ENCODE results near the gene CPA2.

CPA2 gene

DNA sequence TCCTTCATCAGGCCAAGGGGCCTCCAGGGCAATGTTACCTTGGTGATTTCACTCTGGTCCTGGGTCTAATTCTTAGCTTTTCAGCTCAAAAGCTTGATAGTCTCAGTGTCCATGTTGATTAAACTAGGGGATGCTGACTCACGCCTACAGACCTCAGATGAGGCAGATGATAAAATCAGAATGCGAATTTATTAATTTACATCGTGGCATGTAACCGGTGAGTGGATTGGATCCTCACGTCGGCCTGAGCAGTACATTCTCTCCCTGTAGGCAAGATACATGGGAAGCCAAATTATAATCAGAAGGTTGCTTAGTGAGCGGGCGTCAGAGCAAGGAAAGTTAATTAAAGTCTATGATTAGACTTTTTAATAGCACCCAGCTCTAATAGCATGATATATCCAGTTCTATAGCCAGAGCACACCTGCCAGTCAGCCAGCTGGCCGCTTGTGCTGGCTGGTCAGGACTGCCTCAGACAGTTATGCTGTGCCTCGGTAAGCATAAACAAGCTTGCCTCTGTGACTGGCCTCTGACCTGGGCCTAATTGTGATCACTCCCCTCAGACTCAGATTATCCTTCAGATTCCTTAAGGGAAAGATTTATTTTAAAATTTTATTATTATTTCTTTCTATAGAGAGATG lies 57.8 kb downstream of the CPA2 start:
- Histone ChIP-seq H3K9me3 (ENCODE audit: control insufficient read depth, low read length) (no peaks in the 10 kb centered on the region), H3K27me3 (replicated peaks; ENCODE audit: control insufficient read depth, insufficient read depth, low read length, poor library complexity, severe bottlenecking) (no peaks in the 10 kb centered on the region), H3K4me3 (ENCODE audit: insufficient read depth, low read depth, low read length, poor library complexity, severe bottlenecking) (no peak overlapping the region), H3K36me3 (ENCODE audit: control insufficient read depth, insufficient read depth, low read length) (no peaks in the 10 kb centered on the region), H3K27ac (ENCODE audit: insufficient read depth, low read length, poor library complexity, severe bottlenecking) (no peak overlapping the region), H3K4me1 (ENCODE audit: control insufficient read depth, insufficient read depth, low read length, poor library complexity, severe bottlenecking) (no peaks in the 10 kb centered on the region)
- DNase-seq = no peak

DNA sequence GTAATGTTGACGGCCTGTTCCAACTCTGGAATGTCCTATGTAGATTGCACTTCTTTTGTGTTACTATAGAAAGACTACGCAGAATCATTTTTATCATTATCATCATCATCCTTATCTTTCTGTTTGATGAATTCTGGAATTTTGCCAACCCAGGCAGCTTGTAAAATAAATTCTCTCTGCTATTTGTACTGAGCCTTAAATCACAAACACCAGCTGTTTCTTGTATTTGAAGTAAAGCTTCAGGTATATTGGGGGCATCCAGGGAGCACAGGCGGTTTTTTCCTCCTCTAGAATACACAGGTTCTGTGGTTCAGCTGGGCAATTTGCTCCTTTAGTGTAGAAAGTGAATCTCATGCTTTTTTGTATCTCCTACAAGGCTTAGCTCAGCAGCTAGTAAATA lies 63.0 kb downstream of the CPA2 start:
- Histone ChIP-seq H3K4me1 (ENCODE audit: control insufficient read depth, insufficient read depth, low read length, poor library complexity, severe bottlenecking) (no peaks in the 10 kb centered on the region), H3K4me3 (ENCODE audit: insufficient read depth, low read depth, low read length, poor library complexity, severe bottlenecking) (no peak overlapping the region), H3K9me3 (ENCODE audit: control insufficient read depth, low read length) (no peaks in the 10 kb centered on the region), H3K36me3 (ENCODE audit: control insufficient read depth, insufficient read depth, low read length) (no peaks in the 10 kb centered on the region), H3K27ac (ENCODE audit: insufficient read depth, low read length, poor library complexity, severe bottlenecking) (no peak overlapping the region), H3K27me3 (replicated peaks; ENCODE audit: control insufficient read depth, insufficient read depth, low read length, poor library complexity, severe bottlenecking) (no peaks in the 10 kb centered on the region)
- DNase-seq = no peak

DNA sequence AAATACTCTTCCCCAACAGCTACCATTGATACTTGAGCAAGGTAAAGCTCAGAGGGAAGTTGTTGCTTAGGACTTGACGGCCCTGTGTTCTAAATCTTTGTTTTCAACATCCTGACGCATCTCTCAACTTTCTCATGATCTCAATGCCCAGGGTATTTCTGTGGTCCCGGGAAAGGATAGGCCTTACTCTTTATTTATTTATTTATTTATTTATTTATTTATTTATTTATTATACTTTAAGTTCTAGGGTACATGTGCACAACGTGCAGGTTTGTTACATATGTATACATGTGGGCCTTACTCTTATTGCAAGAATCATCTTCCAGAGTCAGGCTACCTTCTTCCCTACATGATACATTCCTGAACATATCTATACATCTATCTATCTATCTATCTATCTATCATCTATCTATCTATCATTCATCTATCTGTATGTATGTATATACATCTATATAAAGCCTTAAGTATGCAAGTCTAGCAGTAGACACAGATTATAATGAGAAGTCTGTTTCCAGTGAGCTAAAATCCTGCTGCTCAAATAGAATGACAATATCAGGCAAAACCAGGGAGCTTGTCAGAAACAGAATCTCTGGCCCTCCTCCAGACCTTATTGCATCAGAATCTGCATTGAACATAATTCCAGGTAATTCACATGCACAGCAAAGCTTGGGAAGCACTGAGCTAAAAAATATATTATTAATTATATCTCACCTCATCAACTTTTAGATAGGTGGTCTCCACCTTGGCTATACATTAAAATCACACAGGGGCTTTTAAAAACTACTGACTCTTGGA lies 65.8 kb downstream of the CPA2 start:
- Histone ChIP-seq H3K36me3 (ENCODE audit: control insufficient read depth, insufficient read depth, low read length) (no peaks in the 10 kb centered on the region), H3K4me1 (ENCODE audit: control insufficient read depth, insufficient read depth, low read length, poor library complexity, severe bottlenecking) (no peaks in the 10 kb centered on the region), H3K27ac (ENCODE audit: insufficient read depth, low read length, poor library complexity, severe bottlenecking) (no peak overlapping the region), H3K27me3 (replicated peaks; ENCODE audit: control insufficient read depth, insufficient read depth, low read length, poor library complexity, severe bottlenecking) (no peaks in the 10 kb centered on the region), H3K4me3 (ENCODE audit: insufficient read depth, low read depth, low read length, poor library complexity, severe bottlenecking) (no peak overlapping the region), H3K9me3 (ENCODE audit: control insufficient read depth, low read length) (no peaks in the 10 kb centered on the region)
- DNase-seq = no peak

DNA sequence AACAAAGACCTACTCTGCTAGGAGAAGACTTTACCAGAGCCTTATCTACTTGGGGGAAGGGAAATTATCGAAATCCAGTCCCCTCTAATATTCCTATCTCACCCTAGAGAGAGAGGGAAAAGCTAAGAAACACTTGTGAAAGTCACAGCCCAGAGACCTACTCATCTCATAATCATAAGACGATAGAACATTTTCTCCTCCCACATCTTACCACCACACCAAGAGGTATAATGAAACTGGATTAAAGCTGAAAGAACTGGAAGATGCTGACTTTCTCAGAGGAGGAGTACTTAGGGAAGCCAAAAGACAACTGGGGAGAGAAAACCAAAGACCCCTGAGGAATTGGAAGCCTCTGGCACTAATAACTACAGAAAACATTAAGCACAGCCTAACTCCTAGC lies 67.2 kb downstream of the CPA2 start:
- no peaks in the 10 kb centered on the region for H3K4me1 ChIP-seq (ENCODE audit: control insufficient read depth, insufficient read depth, low read length, poor library complexity, severe bottlenecking)
- H3K36me3 ChIP-seq (ENCODE audit: control insufficient read depth, insufficient read depth, low read length) = no peaks in the 10 kb centered on the region
- no peak for DNase-seq
- no peak overlapping the region for H3K4me3 ChIP-seq (ENCODE audit: insufficient read depth, low read depth, low read length, poor library complexity, severe bottlenecking)
- no peak overlapping the region for H3K27ac ChIP-seq (ENCODE audit: insufficient read depth, low read length, poor library complexity, severe bottlenecking)
- no peaks in the 10 kb centered on the region for H3K9me3 ChIP-seq (ENCODE audit: control insufficient read depth, low read length)
- H3K27me3 ChIP-seq (replicated peaks; ENCODE audit: control insufficient read depth, insufficient read depth, low read length, poor library complexity, severe bottlenecking) = no peaks in the 10 kb centered on the region

DNA sequence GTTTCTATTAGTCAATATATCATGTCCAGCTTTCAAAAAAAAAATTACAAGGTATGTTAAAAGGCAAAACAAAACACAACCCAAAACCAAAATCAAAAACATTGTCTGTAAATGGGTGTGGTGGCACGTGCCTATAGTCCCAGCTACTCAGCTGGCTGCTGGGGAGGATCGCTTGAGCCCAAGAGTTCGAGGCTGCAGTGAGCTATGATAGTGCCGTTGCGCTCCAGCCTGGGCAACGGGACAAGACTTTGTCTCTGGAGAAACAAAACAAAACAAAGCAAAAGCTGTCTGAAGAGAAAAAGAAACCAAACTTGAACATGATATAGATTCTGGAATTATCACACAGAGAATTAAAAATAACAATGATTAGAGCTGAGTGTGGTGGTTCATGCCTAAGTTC lies 67.6 kb downstream of the CPA2 start:
- no peak overlapping the region for H3K4me3 ChIP-seq (ENCODE audit: insufficient read depth, low read depth, low read length, poor library complexity, severe bottlenecking)
- no peaks in the 10 kb centered on the region for H3K27me3 ChIP-seq (replicated peaks; ENCODE audit: control insufficient read depth, insufficient read depth, low read length, poor library complexity, severe bottlenecking)
- DNase-seq = no peak
- no peaks in the 10 kb centered on the region for H3K4me1 ChIP-seq (ENCODE audit: control insufficient read depth, insufficient read depth, low read length, poor library complexity, severe bottlenecking)
- no peaks in the 10 kb centered on the region for H3K36me3 ChIP-seq (ENCODE audit: control insufficient read depth, insufficient read depth, low read length)
- no peak overlapping the region for H3K27ac ChIP-seq (ENCODE audit: insufficient read depth, low read length, poor library complexity, severe bottlenecking)
- H3K9me3 ChIP-seq (ENCODE audit: control insufficient read depth, low read length) = no peaks in the 10 kb centered on the region

DNA sequence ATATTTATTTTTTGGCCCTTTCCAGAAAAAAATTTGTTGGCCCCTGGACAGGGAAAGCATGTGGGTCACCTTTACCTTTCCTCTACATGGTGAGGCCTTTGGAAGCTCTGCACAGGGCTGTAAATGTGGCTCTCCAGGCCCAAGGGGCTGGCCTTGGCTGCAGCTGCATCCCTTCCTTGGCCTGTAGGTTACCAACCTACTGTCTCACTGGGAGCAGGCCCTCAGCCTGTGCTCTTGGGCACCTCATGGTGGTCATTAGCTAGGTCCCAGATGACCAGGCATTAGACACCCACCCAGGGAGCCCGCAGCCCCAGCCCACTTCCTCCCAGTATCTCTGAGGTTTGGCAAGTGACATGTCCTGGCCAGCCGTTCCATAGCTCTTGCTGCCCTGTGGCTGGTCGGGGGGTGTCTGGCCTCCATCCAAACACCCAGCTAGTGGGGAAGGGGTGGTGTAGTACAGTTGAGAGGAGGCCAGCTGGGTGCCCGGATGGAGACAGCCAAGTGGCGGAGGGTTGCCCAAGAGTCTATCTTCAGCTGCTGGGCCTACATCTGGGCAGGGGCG lies 70.8 kb downstream of the CPA2 start:
- no peaks in the 10 kb centered on the region for H3K4me1 ChIP-seq (ENCODE audit: control insufficient read depth, insufficient read depth, low read length, poor library complexity, severe bottlenecking)
- no peak for DNase-seq
- H3K9me3 ChIP-seq (ENCODE audit: control insufficient read depth, low read length) = no peaks in the 10 kb centered on the region
- H3K36me3 ChIP-seq (ENCODE audit: control insufficient read depth, insufficient read depth, low read length) = no peaks in the 10 kb centered on the region
- no peak overlapping the region for H3K27ac ChIP-seq (ENCODE audit: insufficient read depth, low read length, poor library complexity, severe bottlenecking)
- H3K27me3 ChIP-seq (replicated peaks; ENCODE audit: control insufficient read depth, insufficient read depth, low read length, poor library complexity, severe bottlenecking) = no peaks in the 10 kb centered on the region
- H3K4me3 ChIP-seq (ENCODE audit: insufficient read depth, low read depth, low read length, poor library complexity, severe bottlenecking) = no peak overlapping the region

DNA sequence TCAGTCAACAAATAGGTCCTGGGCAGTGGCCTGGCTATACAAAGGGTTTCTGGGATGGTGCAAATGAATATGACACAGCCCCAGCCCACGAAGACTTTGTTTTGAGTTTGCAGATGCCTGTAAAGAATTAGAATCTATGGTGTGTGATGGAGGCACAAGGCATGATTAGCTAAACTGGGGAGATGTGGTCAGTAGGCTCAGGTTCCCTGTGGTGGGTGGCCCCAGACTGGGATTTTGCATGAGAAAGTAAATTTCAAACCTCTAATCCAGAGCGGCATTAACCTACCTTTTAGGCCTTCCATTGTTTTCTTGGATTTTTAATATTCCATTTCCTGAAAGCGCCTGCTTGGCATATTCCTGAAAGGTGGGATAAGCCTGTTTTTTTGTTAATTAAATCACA lies 71.6 kb downstream of the CPA2 start:
- H3K4me1 ChIP-seq (ENCODE audit: control insufficient read depth, insufficient read depth, low read length, poor library complexity, severe bottlenecking) = no peaks in the 10 kb centered on the region
- no peaks in the 10 kb centered on the region for H3K27me3 ChIP-seq (replicated peaks; ENCODE audit: control insufficient read depth, insufficient read depth, low read length, poor library complexity, severe bottlenecking)
- H3K27ac ChIP-seq (ENCODE audit: insufficient read depth, low read length, poor library complexity, severe bottlenecking) = no peak overlapping the region
- no peak overlapping the region for H3K4me3 ChIP-seq (ENCODE audit: insufficient read depth, low read depth, low read length, poor library complexity, severe bottlenecking)
- no peaks in the 10 kb centered on the region for H3K36me3 ChIP-seq (ENCODE audit: control insufficient read depth, insufficient read depth, low read length)
- H3K9me3 ChIP-seq (ENCODE audit: control insufficient read depth, low read length) = no peaks in the 10 kb centered on the region
- DNase-seq = no peak

Measured in effector memory CD4-positive, alpha-beta T cell (primary cell).